ENCODE data around the gene DRD4.
"Not testable (repeated sequence)": the region's sequence is repeated elsewhere in the genome, so short reads cannot be mapped to it uniquely, and the experiment has no call there.

The DRD4 gene

DNA sequence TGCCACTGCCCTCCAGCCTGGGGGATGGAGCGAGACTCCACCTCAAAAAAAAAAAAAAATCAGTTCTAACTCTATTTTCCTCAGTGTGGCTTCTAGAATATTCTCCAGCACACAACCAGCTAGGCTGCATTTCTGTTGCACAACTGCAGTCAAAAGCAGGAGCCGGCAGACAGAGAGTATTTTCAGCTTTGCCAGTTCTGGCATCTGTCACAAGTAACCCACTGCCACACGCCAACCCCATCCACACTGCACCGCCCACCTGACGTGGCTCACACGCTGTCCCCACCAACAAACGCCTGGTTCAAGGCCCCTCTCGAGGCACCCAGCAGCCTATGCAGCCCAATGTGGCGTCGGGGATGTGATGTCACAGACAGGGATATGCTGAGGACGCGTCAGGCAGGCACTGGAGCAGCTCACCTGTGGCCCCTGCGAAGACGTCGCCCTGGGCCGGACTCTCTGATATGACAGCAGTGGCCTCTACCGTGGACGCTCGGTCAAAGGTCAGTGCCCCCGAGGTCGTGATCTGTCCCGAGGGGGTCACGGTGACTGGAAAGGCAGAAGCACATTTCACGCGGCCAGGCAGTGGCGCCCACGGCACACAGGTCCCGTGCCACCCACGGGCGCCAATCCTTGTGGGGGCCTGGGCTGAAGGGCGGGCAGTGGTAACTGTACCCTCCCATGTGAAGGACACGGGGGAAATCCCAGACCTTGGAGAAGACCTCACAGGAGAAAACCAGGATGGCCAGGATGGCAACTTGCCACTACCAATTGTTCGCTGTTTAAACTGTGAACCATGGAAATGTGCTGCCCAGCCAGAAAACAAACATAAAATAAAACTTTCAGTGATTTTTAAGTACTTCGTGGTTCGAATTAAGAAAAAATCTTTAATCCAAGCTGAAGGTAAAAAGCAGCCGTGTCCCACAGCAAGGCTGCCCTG is 42.5 kb downstream of the DRD4 start:
- DNase-seq (ENCODE audit: low read depth) = no peak

DNA sequence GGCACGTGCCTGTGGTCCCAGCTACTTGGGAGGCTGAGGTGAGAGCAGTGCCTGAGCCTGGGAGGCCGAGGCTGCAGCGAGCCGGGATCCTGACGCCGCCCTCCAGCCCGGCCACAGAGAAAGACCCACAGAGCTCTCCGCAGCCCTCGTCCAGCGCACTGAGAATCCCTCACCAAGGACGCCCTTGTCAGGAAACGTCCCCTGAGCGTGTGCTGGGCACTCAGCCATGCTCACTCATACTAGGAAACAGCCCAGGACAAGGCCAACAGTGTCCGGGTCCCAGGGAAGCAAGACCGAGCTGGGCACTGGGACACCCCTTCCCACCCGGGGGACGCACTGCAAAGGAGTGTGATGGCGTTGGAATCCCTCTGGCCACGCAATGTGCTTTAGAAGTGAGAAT is 43.4 kb downstream of the DRD4 start:
- no peak for DNase-seq (ENCODE audit: low read depth)

DNA sequence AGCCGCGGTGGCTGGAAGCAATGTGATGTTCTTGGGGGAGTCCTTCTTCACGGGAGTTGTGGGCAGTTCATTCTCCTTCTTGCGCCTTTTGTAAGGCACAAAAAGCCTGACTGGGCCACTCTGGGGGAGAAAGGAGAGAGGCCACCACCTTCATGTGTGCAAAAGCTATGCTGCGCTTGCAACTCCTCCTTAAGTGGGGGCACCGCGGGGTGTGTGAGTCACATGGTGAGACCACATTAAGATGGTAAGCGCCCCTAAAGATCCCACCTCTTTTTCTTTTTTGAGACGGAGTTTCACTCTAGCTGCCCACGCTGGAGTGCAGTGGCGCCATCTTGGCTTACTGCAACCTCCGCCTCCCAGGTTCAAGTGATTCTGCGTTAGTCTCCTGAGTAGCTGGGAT is 43.9 kb downstream of the DRD4 start:
- no peak for DNase-seq (ENCODE audit: low read depth)

- DNase-seq (ENCODE audit: low read depth) = no peak
These were observed 49.6 kb downstream of the DRD4 start for GRCh38 chr11:686451-687243.

GRCh38 chr11:687751-688150 is 50.7 kb downstream of the DRD4 start:
- no peak for DNase-seq (ENCODE audit: low read depth)

DNA sequence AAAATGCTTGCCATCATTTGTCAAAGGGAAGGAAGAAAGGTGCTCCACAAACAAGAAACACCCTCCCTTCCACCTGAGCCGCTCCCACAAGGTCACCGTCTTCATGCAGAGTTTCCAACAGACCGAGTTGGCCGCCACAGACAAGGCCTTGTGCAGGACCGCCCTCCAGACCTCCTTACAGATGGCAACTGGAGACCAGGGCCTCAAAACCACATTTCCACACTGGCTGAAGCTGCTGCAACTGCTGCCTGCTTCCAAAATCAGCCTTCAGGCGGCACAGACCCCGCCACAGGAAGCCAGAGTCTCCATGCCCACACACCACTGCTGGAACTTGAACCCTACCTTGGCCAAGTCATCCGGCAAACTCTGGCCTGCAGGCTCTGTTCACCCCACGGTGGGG is 51.6 kb downstream of the DRD4 start:
- DNase-seq (ENCODE audit: low read depth) = no peak

- DNase-seq (ENCODE audit: low read depth) = no peak
These were observed 52.6 kb downstream of the DRD4 start for GRCh38 chr11:689625-690024.

DNA sequence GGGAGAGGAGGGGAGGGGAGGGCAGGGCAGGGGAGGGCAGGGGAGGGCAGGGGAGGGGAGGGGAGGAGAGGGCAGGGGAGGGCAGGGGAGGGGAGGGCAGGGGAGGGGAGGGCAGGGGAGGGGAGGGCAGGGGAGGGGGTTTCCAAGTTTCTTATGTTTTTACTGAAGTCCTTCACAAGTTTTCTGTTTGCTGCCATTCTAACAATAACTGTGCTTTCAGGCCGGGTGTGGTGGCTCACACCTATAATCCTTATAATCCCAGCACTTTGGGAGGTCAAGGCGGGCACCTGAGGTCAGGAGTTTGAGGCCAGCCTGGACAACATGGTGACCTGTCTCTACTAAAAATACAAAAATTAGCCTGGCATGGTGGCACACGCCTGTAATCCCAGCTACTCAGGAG is 53.2 kb downstream of the DRD4 start:
- not testable (repeated sequence) for DNase-seq (ENCODE audit: low read depth)
